UCSD-AML1 (cell line): Measurements from ENCODE around the gene COLEC12.
A peak's percentile ranks its signal among the peaks of the same experiment; 100 is the strongest.
"Not testable (repeated sequence)": the region's sequence is repeated elsewhere in the genome, so short reads cannot be mapped to it uniquely, and the experiment has no call there.

ENCODE experiments used
- DNase-seq: peaks from one replicate; lab custom pipeline; 2025; ENCODE audit not compliant: unreplicated experiment; lab: John Stamatoyannopoulos, UW

COLEC12 gene

DNA sequence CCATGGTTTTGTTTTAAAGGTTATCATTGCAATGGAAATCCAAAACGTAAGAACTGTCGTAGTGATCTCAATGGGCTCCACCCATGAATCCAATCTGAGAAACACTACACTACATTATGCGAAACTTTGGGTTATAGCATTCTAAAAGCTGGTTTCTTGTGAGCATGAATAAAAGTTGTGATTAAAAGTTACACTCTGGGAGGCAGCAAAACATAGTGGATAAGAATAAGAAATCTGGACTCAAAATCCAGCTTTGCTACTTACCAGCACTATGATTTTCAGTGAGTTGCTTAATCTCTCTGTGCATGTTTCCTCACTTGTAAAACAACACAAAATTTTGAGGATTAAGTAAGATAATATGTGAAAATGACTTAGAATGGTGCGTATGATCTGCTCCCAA, 207.0 kb downstream of the COLEC12 start:
- DNase-seq = no peak

DNA sequence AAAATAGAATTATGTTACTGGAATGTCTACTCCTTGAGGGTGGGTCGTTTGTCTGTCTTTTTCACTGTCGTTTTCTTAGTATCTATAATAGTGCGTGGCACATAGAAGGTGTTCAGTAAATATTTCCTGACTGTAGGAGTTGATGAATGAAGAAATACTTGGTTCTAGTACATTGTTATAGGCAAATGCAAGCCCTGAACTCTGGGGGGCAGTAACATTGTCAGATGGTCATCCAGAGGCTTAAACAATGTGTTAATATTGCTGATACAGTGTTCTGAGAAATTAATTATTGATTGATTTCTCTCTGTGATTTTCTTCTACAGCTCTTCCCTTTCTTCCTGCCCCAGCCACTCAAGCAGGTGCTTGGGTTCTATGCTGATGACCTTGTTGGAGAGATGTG, 208.2 kb downstream of the COLEC12 start:
- DNase-seq = no peak

DNA sequence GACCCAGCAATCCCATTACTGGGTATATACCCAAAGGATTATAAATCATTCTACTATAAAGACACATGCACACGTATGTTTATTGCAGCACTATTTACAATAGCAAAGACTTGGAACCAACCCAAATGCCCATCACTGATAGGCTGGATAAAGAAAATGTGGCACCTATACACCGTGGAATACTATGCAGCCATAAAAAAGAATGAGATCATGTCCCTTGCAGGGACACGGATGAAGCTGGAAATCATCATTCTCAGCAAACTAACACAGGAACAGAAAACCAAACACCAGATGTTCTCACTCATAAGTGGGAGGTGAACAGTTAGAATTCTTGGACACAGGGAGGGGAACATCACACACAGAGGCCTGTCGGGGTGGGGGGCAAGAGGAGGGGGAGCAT, 210.5 kb downstream of the COLEC12 start:
- not testable (repeated sequence) for DNase-seq

DNA sequence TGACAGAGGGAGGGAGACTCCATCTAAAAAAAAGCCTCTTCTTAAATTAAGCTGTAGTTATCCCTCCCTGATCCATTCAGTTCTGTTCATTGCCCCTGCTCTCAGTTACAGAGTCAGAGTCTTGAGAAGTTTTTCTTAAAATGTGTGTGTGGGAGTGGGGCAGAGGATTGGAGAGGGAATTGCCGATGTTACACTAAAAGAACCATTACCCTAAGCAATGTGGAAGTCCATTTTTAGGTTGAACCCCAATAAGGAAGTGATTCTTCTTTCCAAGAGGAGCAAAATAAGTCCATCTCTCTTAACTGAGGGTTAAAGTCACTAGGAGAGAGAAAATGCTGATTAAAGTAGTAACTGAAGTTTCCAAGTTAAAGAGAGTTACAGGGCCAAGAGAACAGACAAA, 211.5 kb downstream of the COLEC12 start:
- no peak for DNase-seq

DNA sequence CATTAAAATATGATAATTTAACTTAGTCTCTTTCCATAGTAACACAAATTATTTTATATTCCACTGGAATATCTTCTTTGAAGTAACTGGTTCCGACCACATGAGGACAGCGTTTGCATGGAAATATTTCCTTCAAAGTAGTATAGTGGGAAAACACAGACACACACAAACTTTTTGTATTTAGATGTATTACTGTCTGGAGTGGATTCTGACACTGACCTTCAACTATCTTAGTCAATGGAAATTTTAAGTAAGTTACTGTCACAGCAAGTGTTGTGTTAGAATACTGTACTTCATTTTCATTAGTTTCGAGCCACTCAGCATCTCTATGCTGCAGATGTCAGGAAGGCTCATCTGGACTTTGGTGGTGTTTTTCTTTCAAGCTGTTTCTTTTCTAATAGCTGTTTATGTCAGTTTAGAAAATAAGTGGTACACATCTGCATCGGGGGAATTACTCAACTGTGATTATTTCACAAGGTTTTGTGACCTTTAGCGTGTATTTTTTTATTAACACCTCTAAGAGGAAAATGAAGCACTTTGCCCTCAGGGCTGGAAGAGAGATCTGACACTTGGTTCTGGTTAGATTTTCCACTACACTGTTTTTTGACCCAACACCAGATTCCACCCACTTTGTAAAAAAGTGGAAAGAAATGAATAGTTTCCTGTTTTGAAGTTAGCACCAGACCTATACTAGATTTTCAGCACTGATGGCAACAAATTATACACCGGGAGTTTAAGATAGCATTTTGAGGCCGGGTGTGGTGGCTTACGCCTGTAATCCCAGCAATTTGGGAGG, 213.8 kb downstream of the COLEC12 start:
- DNase-seq = no peak

DNA sequence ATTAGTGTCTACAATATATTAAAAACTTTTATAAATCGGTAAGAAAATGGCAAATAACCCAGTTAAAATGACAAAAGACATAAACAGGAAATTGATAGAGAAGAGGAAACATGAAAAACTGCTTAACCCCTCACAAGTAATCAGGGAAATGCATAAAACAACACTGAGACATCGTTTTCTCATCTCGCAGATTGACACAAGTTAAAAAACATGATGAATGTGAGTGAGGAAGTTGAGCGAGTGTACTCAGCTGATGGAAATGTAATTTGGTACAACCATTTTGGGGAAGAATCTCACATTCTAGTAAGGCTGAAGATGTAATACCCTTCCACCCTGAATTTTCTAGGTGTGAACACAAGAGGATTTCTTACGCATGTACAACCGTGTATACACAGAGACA, 214.7 kb downstream of the COLEC12 start:
- no peak for DNase-seq

DNA sequence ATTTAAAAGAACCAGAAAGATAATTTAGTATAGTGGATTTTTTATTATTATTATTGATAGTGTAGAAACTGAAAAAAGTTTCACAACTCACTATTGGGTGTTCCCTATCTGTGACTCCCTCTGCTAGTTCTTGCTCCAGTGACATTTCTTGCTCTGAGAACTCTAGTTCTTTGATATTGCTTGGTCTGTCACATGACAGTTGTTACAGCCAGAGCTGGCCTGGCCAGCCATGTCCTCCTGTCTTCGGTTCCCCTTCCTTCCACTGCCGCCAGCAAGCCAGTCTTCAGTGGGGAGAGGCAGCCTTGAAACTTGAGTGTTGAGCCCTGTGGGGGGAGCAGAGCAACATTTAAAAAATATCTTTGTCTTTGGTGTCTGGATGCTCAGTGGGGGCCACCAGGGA, 225.0 kb downstream of the COLEC12 start:
- no peak for DNase-seq

DNA sequence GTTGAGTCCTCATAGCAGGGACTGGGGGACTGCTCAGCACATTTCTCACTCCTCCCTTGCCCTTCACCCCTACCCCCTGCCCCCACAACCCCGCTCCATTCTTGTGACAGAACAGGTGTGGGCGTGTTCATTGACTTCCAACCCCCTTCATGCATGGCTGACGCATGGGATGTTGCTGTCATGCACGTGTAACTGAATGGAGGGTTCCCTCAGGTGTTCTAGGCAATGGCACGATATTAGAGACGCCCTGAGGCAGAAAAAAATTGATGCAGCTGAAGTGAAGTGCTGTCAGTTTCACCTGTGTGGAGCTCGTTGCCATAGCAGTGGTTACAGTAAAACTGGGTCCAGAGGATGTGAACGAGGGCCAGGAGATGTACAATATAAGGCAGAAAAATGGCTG, 226.2 kb downstream of the COLEC12 start:
- no peak for DNase-seq

DNA sequence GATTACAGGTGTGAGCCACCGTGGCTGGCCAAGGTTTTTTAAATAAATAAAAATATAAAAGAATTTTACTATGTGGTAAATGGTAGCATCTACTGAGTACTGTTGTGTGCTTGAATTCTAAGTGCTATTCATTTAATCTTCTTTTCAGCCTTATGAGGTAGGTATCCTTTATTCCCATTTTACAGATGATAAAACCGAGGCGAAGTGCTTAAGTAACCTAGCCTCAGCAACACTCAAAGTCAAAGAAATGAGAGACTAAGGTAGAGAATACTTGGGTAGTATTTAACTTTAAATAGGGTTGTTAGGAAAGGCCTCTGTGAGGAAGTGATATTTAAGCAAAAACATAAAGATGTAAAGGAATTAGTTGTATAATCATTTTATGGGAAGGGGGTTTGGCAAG, 227.0 kb downstream of the COLEC12 start:
- no peak for DNase-seq

DNA sequence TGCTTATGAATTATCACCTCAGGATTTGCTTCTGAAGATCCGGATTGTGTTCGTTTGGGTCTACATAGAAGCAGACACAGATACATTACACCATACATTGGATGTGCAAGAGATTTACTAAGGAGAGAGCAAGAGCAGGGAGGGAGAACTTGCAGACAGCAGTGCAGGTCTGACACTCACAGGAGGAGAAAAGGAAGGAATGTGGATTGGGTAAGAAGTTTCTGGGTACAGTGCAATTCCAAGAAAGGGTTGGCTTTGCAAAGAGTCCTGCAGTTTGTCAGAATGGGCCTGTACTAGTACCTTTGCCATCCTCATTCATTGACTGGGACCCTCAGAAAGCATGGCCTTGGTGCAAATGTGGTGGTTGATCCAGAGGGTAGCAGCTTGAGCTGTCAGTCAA, 227.9 kb downstream of the COLEC12 start:
- no peak for DNase-seq

DNA sequence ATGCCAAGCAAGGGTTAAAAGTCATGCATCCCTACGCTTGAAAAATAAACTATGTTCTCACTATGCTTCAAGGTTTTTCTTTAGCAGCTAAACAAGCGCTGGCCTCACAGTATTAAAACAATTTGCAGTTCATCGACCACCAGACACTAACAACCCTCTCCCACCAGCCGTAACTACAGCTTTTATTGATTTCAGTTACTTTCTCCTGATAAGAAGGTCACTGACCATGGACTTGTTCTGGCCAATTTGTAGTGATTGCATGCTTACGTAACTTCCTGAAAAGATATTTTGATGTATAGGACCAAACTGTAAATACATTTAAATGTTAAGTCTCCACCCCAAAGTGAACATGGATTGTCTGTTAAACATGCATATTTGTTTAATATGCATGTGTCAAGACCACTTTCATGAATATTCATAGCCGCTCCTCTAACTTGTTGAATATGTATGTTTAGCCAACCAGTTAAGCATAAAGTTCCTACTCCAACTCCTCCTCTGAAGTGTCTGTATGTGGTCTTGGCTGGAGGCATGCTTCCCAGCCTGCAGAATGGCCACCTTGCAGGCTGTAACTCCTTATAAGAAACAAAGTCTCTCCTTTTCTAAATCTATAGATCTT, 230.9 kb downstream of the COLEC12 start:
- no peak for DNase-seq

DNA sequence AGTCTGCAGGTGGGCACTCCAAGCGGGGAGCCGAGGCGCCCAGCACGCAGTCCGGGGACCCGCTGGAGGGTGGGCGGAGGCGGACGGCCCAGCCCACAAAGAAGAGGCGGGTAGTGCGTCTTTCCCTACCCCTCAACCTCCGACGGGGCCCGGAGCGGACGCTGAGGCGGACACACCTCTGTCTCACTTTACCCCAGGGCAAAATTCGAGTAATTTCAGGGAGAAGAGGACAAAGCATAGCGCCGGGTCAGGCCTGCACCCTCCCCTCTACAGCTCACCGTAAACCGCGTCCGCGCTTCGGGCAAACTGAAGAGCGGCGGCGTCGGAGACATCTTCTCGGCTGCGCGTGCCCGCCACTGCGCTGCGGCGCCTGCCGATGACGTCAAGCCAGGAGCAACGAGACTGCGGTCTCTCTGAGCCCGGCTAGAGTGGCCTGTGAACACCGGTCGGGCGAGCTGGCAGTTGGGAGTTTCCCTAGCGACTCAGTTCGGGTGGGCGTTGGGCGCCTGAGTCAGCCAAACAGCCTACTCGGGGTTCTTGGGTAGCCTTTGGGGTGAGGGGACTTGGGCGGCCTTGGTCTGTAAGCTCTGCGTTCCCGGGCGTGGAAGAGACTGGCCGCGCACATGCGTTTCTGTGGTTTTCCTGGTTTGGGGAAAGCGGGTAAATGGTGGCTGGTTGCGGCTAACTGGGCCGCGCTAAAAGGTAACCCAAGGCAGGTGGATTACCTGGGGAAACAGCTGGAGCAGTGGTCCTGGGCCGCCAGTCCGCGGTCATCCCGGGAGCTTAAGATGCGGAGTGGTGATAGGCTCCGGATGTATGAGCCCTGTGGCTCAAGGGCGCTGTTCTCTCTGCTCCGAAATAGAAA, 232.6 kb downstream of the COLEC12 start, which contains the start of gene THOC1:
TSS of gene THOC1 (minus strand) at position 360 of the 865 bp plus-strand sequence. CDS start at position 332, 28 bp downstream.
- DNase-seq = peak; percentile 92

DNA sequence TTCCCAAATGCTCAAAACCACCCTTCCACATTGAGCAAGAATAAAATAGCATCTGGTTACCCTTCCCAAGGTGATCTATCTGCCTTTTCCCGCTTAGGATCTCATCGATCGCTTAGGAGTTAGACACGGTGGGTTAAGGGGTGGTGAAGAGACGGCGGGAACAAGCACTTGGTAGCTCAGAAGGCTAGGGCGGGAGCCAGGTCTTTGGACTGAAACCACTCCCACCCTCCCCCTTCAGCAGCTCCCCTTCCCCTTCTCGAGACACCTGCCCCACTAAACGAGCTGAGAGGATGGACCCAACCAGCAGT, 233.2 kb downstream of the COLEC12 start:
- no peak for DNase-seq
